HS-5 (cell line): ENCODE data around the gene RAD54L2.
"Not testable (repeated sequence)": the region's sequence is repeated elsewhere in the genome, so short reads cannot be mapped to it uniquely, and the experiment has no call there.

Source experiments
- DNase-seq: peaks from one replicate; pipeline ENCODE4 v3.0.0-alpha.2; 2012; ENCODE audit warnings: low read depth

The RAD54L2 gene

DNA sequence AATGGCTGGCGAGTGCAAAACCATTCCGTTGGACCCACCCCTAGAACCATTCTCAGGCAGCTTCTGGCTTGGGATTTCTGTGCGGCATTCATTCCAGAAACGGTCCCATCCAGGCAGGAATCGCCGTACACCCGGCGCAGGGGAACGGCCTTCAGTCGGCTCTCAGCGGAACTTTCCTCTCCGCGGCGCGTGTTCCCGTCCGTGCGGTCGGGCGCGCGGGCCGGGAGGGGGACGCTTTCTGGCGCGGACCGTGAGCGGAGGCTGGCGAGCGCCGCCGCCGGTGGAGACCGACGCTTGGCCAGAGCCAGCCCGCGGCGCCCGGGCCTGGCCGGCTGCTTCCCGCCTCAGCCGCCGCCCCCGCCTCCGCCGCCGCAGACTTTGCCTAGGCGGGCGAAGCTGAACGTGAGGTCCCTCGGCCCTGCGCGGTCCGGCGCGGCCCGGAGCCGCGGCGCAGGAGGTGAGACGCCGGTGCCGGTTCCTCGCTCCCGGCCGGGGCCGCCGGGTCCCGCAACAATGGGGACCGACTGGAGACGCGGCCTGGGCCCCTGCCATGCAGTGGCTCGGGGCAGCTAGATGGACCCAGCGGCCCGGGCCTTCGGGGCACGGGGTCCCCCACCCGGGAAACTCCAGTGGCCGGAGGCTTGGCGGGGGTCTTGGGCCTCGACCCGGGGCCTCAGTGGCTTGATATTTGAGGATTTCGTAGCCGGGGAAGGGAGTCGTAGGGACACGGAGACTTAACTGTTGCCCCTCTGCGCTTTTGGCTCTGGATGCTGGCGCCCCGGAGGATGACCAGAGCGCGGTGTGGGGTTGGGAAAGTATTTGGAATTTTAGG is at the start of gene RAD54L2:
Gene RAD54L2 (plus strand): TSS at position 261 of the 832 bp plus-strand sequence. CDS start 51,702 bp downstream, outside the sequence.
- DNase-seq: no peak

GRCh38 chr3:51498876-51499738 is 39.4 kb upstream of the RAD54L2 start:
- peak; percentile 77 for DNase-seq

DNA sequence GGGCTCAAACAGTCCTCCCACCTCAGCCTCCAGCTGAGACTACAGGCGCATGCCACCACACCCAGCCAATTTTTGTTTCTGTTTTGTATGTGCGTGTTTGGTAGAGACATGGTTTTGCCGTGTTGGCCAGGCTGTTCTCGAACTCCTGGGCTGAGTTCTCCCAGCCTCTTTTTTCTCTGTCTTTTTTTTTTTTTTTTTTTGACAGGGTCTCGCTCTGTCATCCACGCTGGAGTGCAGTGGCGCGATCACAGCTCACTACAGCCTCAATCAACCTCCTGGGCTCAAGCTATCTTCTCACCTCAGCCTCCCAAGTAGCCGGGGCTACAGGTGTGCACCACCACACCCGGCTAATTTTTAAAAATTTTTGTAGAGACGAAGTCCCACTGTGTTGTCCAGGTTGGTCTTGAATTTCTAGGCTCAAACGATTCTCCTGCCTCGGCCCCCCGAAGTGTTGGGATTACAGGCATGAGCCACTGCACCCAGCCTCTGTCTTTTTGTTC is 37.8 kb upstream of the RAD54L2 start:
- DNase-seq: no peak

GRCh38 chr3:51501833-51502561 is 36.5 kb upstream of the RAD54L2 start:
- peak; percentile 26 for DNase-seq

GRCh38 chr3:51502562-51502910 is 36.0 kb upstream of the RAD54L2 start:
- no peak for DNase-seq

DNA sequence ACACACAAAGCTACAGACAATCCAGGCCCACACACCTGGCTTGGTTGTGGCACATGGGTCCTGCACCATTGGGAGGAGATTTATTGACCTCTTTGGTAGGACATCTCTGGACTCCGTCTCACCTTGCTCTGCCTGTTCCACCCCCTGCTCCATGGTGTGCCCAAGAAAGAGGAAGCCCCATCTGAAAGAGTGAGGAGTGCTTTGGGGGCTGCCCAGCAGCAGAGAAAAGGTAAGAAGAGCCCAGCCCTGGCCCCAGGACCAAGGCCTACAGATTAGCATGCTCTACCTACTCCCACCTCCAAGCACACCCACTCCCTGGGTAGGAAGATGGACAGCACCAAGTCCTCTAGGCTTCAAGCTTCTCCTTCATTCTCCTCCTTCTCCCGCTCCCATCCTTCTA is 35.5 kb upstream of the RAD54L2 start:
- no peak for DNase-seq

DNA sequence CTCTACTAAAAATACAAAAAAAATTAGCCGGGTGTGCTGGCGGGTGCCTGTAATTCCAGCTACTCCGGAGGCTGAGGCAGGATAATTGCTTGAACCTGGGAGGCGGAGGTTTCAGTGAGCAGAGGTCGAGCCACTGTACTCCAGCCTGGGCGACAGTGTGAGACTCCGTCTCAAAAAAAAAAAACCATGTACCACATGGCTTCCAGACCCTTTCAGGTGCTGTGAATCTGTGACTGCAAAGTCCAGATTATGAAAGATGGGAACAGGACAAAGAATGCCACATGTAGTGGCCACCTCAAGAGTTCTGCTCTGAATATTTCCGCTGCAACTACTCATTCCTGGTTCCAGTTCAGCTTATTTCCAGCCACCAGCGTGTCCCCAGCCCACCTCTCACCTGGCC is 30.3 kb upstream of the RAD54L2 start:
- no peak for DNase-seq

DNA sequence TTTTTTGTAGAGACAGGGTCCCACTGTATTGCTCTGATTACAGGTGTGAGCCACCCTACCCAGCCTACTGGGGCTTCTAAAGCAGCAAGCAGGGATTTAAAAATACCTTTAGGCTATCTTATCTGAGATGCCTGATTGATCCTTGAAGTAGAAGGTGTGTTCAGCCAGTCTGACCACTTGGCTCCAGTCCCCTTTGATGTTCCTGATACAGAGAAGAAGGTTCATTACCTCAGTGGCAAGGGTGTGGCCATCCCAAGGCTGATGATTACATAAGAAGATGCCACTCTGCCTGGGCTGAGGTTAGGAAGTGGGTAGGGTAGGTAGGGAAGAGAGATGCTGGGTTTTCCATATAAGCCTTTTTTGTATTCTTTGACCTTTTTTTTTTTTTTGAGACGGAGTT is 27.5 kb upstream of the RAD54L2 start:
- no peak for DNase-seq

GRCh38 chr3:51514210-51514609 is 24.3 kb upstream of the RAD54L2 start:
- no peak for DNase-seq

DNA sequence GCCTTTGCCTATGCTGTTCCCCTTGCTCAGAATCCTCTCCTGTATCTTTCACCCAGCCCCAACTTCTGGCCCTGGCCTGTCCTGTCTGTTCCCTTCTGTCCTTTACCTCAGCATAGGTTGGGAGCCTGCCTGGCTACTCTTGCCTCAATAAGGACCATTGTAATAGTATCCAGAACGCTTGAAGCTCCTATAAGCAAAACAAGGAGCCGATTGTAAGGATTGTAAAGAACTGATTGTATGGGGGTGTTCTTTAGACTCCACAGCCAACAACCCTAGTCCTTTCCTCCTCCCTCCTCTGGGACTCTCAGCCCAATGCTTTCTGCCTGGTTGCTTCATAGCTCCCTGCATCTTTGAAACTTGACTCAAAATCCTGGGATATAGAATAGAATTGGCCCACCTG is 18.7 kb upstream of the RAD54L2 start:
- no peak for DNase-seq

DNA sequence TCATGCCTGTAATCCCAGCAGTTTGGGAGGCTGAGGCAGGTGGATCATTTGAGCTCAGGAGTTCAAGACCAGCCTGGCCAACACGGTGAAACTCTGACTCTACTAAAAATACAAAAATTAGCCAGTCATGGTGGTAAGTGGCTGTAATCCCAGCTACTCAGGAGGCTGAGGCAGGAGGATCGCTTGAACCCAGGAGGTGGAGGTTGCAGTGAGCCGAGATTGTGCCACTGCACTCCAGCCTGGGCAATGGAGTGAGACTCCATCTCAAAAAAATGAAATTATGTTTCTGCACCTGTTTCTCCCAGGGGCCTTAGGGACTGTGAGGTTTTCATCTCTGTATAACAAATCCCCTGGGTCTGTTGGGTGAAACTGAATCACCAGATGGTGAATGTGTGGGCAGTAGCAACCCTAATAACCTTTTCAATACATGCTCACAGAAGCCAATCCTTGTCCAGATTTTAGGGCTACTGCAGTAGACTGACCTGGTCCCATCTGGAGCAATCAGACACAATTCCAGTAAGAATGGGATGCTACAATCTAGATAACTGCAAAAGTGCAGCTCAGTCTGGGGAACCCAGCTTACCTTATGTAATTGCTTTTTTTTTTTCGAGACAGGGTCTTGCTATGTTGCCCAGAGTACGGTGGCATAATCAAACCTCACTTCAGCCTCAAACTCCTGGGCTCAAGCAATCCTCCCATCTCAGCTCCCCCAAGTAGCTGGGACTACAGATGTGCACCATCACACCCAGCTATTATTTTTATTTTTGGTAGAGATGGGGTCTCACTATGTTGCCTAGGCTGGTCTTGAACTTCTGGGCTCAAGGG is 17.4 kb upstream of the RAD54L2 start:
- DNase-seq: not testable (repeated sequence)

GRCh38 chr3:51522273-51522962 is 16.1 kb upstream of the RAD54L2 start:
- DNase-seq: no peak

- DNase-seq: not testable (repeated sequence)
These were observed 13.6 kb upstream of the RAD54L2 start for GRCh38 chr3:51524874-51525273.

GRCh38 chr3:51530485-51530884 is 8.0 kb upstream of the RAD54L2 start:
- DNase-seq: no peak

DNA sequence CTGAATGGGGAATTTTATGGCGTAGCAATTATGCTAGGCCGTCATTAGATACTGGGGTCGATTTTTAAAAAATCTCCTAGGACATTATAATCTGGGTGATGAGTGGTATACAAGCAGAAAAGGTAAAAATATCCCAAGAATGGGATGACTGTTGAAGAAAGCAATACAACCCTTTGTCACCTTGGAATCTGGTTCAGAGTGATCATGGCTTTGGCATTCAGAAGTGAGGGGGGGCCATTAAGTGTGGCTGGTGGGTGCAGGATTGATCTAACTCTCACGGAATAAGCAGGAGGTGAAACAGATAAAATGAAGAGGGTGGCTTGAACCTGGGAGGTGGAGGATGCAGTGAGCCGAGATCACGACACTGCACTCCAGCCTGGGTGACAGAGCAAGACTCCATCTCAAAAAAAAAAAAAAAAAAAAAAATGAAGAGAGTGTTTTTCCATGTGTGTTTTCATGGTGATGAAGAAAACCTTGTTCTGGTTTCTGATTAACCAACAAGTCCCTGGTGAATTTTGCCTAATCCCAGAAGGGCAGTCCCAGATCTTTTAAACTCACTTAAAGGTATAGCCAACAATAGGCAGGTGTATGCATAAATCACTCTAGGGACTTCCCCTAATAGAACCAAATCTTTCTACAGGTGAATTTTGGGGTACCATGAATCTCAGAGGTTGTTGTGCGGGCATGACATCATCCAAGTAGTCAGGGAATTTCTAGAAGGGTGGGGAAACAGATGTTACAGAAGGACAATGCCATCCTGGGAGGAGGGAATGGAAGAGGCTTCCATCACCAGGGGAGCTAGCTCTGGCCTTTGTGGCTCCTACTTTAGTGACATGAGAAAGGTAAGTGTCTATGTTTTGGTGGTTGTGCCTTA is 3.1 kb upstream of the RAD54L2 start:
- no peak for DNase-seq

- DNase-seq: not testable (repeated sequence)
These were observed 888 bp upstream of the RAD54L2 start for GRCh38 chr3:51537631-51538030.

DNA sequence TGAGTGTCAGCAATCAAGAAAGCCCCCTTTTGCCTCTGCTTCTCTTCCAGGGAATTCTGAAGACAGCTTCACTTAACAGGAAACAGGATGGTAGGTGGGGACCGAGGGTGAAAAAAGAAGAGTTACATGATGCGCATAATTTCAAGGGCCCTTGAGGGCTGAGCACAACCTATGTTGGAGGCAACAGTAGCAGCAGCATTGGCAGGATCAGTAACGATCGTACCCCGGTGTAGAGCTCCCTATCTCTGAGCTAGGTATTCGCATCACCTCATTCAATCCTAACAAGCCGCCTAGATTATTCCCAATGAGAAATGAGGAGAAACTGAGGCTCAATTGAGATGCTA is 432 bp upstream of the RAD54L2 start:
- no peak for DNase-seq

DNA sequence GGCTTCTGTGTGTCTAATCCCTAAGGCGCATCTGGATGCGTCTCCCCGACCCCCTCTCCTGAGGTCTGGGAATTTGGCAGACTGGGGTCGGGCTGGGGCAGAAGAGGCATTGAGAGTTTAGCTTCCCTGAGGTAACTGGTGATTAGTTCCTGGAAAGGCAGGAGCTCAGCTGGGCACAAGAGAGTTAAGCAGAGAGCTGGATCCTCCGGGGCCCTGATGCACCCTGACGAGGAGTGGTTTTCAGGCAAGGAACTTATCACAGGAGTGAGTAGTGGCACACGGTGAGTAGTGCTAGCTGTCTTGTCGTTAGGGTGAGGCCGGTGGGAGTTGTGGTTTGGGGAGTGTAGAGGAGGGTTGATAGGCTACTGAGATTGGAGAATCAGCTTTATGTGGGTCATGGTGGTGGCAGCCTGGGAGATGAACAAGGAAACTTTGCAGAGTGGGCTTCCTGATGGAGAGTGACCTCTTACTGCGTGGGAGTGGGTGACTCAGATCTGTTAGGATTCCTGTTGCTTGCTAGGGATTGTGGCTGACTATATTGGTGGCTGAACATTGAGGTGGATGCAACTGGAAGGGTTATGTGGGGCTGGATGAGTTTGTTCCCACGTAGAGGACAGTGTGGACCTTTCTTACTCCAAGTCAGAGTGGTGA is 897 bp downstream of the RAD54L2 start:
- no peak for DNase-seq

GRCh38 chr3:51542596-51542995 is 4.1 kb downstream of the RAD54L2 start:
- DNase-seq: not testable (repeated sequence)
